Effector memory CD4-positive, alpha-beta T cell (primary cell): ENCODE results near the gene CRY1.
A peak's percentile ranks its signal among the peaks of the same experiment; 100 is the strongest.
"Not testable (repeated sequence)": the region's sequence is repeated elsewhere in the genome, so short reads cannot be mapped to it uniquely, and the experiment has no call there.

Experiments used
- DNase-seq, 3 donors: peaks; one replicate each; pipeline ENCODE4 v3.0.0-alpha.2; 2020
- H3K27ac ChIP-seq: 2 replicates; pipeline ENCODE4 v1.7.0; 2013; ENCODE audit warnings: mild to moderate bottlenecking, low read length, moderate library complexity; ENCODE audit not compliant: insufficient read depth, poor library complexity, severe bottlenecking
- H3K27me3 ChIP-seq: replicated peaks from 2 replicates; pipeline ENCODE4 v1.7.0; 2013; ENCODE audit warnings: mild to moderate bottlenecking, low read length; ENCODE audit not compliant: insufficient read depth, control insufficient read depth, poor library complexity, severe bottlenecking
- H3K36me3 ChIP-seq: 2 replicates; pipeline ENCODE4 v1.7.0; 2013; ENCODE audit warnings: mild to moderate bottlenecking, low read length, moderate library complexity; ENCODE audit not compliant: control insufficient read depth, insufficient read depth
- H3K4me1 ChIP-seq: 2 replicates; pipeline ENCODE4 v1.7.0; 2013; ENCODE audit warnings: low read length, mild to moderate bottlenecking; ENCODE audit not compliant: control insufficient read depth, insufficient read depth, poor library complexity, severe bottlenecking
- H3K4me3 ChIP-seq: 2 replicates; pipeline ENCODE4 v1.7.0; 2013; ENCODE audit warnings: low read length, low read depth, mild to moderate bottlenecking; ENCODE audit not compliant: insufficient read depth, poor library complexity, severe bottlenecking
- H3K9me3 ChIP-seq: 2 replicates; pipeline ENCODE4 v1.7.0; 2013; ENCODE audit warnings: mild to moderate bottlenecking, low read length, moderate library complexity; ENCODE audit not compliant: control insufficient read depth

CRY1 gene

DNA sequence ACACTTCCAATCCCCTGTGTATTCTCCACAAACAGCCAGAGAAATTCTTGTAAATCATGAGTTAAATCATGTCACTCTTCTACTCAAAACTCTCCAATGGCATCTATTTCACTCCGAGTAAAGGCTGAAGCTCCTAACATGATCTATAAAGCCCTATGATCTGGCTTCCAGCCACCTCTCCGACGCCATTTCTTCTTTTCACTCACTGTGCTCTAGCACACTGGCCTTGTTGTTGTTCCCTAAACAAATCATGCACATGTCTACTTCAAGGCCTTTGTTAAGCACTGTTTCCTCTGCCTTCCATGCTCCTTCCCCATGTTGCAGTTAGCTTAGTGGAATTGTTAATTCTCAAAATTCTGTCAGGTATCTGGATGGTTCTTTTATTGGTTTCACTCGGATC, 76.3 kb downstream of the CRY1 start:
- Histone ChIP-seq H3K4me3 (no peak overlapping the region), H3K27ac (no peak overlapping the region), H3K9me3 (no peaks in the 10 kb centered on the region), H3K4me1 (no peaks in the 10 kb centered on the region), H3K36me3 (peaks cover 2% of the 10 kb centered on the region), H3K27me3 (no peaks in the 10 kb centered on the region)
- DNase-seq = no peak

GRCh38 chr12:107014055-107014454, 79.3 kb downstream of the CRY1 start:
- no peak overlapping the region for H3K4me3 ChIP-seq
- DNase-seq = peak in 1 of 3 donors; percentile 19
- H3K27me3 ChIP-seq = no peaks in the 10 kb centered on the region
- no peaks in the 10 kb centered on the region for H3K36me3 ChIP-seq
- H3K4me1 ChIP-seq = no peaks in the 10 kb centered on the region
- H3K9me3 ChIP-seq = no peaks in the 10 kb centered on the region
- no peak overlapping the region for H3K27ac ChIP-seq

DNA sequence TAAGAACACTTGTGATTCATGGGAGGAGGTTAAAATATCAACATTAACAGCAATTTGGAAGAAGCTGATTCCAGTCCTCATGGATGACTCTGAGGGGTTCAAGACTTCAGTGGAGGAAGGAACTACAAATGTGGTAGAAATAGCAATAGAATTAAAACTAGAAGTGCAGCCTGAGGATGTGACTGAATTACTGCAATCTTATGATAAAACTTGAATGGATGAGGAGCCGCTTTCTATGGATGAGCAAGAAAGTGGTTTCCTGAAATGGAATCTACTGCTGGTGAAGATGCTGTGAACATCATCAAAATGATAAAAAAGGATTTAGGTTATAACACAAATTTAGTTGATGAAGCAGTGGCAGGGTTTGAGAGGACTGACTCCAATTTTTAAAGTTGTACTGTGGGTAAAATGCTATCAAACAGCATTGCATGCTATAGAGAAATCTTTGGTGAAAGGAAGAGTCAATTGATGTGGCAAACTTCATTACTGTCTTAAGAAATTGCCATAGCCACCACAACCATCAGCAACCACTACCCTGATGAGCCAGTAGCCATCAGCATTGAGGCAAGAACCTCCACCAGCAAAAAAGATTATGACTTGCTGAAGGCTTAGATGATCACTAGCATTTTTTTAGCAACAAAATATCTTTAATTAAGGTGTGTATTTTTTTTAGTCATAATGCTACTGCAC, 80.5 kb downstream of the CRY1 start:
- no peaks in the 10 kb centered on the region for H3K27me3 ChIP-seq
- H3K27ac ChIP-seq = no peak overlapping the region
- no peaks in the 10 kb centered on the region for H3K36me3 ChIP-seq
- no peaks in the 10 kb centered on the region for H3K4me1 ChIP-seq
- no peaks in the 10 kb centered on the region for H3K9me3 ChIP-seq
- H3K4me3 ChIP-seq = no peak overlapping the region
- no peak for DNase-seq

DNA sequence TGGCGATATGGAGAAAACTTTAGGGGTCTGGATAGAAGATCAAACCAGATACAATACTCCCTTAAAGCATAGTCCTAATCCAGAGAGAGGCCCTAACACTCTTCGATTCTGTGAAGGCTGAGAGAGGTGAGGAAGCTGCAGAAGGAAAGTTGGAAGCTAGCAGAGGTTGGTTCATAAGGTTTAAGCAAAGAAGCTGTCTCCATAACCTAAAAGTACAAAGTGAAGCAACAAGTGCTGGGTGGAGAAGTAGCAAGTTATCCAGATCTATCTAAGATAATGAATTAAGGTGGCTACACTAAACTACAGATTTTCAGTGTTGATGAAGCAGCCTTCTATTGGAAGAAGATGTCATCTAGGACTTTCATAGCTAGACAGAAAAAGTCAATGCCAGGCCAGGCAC, 81.8 kb downstream of the CRY1 start:
- H3K9me3 ChIP-seq = no peaks in the 10 kb centered on the region
- no peak overlapping the region for H3K27ac ChIP-seq
- no peaks in the 10 kb centered on the region for H3K4me1 ChIP-seq
- no peak for DNase-seq
- H3K27me3 ChIP-seq = no peaks in the 10 kb centered on the region
- H3K36me3 ChIP-seq = no peaks in the 10 kb centered on the region
- H3K4me3 ChIP-seq = no peak overlapping the region

- no peaks in the 10 kb centered on the region for H3K36me3 ChIP-seq
- no peak for DNase-seq
- no peak overlapping the region for H3K27ac ChIP-seq
- H3K27me3 ChIP-seq = no peaks in the 10 kb centered on the region
- H3K9me3 ChIP-seq = no peaks in the 10 kb centered on the region
- no peak overlapping the region for H3K4me3 ChIP-seq
- no peaks in the 10 kb centered on the region for H3K4me1 ChIP-seq
Measured at GRCh38 chr12:107007411-107007810, 85.9 kb downstream of the CRY1 start.

GRCh38 chr12:107002665-107003064, 90.7 kb downstream of the CRY1 start:
- not testable (repeated sequence) for H3K27ac ChIP-seq, H3K4me3 ChIP-seq, H3K36me3 ChIP-seq, H3K9me3 ChIP-seq, DNase-seq, H3K4me1 ChIP-seq, H3K27me3 ChIP-seq

DNA sequence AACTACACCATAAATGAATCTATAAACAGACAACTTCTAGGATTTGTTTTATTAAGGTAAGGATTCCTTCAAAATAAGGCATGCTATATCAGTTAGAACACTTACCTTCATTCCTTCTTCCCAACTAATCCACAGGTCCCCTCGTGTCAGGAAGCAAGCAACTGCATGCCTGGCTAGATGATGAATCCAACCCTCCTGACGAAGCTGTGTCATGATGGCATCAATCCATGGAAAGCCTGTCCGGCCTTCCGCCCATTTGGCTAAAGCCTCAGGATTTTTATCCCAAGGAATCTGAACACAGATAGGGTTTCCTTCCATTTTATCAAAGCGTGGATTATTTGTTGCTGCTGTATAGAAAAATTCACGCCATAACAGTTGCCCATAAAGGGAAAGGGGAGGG, 93.9 kb downstream of the CRY1 start:
- no peaks in the 10 kb centered on the region for H3K27me3 ChIP-seq
- H3K36me3 ChIP-seq = peaks cover 8% of the 10 kb centered on the region
- H3K4me3 ChIP-seq = no peak overlapping the region
- no peak for DNase-seq
- no peaks in the 10 kb centered on the region for H3K4me1 ChIP-seq
- no peak overlapping the region for H3K27ac ChIP-seq
- H3K9me3 ChIP-seq = no peaks in the 10 kb centered on the region

GRCh38 chr12:106997916-106998315, 95.4 kb downstream of the CRY1 start:
- DNase-seq = no peak
- Histone ChIP-seq H3K27ac (no peak overlapping the region), H3K4me3 (no peak overlapping the region)

GRCh38 chr12:106996102-106996501, 97.2 kb downstream of the CRY1 start:
- H3K4me3 ChIP-seq, H3K4me1 ChIP-seq, H3K27ac ChIP-seq, DNase-seq, H3K9me3 ChIP-seq, H3K36me3 ChIP-seq, H3K27me3 ChIP-seq: not testable (repeated sequence)

More at GRCh38 chr12:106997916-106998315, 95.4 kb downstream of the CRY1 start:
- Histone ChIP-seq H3K36me3 (peaks cover 8% of the 10 kb centered on the region), H3K27me3 (no peaks in the 10 kb centered on the region), H3K4me1 (no peaks in the 10 kb centered on the region), H3K9me3 (no peaks in the 10 kb centered on the region)

- no peaks in the 10 kb centered on the region for H3K36me3 ChIP-seq
- no peak for DNase-seq
- no peaks in the 10 kb centered on the region for H3K9me3 ChIP-seq
- H3K27ac ChIP-seq = no peak overlapping the region
- H3K27me3 ChIP-seq = no peaks in the 10 kb centered on the region
- no peaks in the 10 kb centered on the region for H3K4me1 ChIP-seq
- H3K4me3 ChIP-seq = no peak overlapping the region
Measured at GRCh38 chr12:106994579-106995220, 98.6 kb downstream of the CRY1 start.
